Activated CD4-positive, alpha-beta T cell treated with anti-CD3 and anti-CD28 coated beads, Interleukin-10, Interleukin-2, amounts not matched to agents 100 ng/mL and 50 ng/mL, durations not matched to agents 16 hours and 8 hours (primary cell): ENCODE measurements around the gene CDKL5.
"Not testable (repeated sequence)": the region's sequence is repeated elsewhere in the genome, so short reads cannot be mapped to it uniquely, and the experiment has no call there.

Experiments used
- DNase-seq: peaks from one replicate; pipeline ENCODE4 v3.0.0-alpha.2; 2020

The CDKL5 gene

DNA sequence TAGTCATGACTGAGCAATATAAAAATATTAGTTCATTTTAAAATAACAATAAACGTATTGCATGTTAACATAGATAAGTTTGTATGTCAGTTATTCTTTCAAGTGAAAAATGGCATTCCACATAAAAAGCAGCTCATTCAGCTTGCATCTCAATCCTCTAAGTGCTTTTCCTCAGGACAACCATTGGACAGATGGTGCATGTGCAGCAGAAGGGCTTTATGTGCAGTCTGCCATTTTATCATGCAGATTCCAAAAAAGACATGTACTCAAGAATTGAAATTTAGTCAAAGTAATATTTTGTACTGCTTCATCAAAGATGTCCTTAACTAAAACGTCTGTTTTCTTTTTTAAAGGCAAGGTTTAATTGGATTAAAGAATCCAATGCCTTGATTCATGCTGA is 153.1 kb downstream of the CDKL5 start:
- DNase-seq, result no peak

DNA sequence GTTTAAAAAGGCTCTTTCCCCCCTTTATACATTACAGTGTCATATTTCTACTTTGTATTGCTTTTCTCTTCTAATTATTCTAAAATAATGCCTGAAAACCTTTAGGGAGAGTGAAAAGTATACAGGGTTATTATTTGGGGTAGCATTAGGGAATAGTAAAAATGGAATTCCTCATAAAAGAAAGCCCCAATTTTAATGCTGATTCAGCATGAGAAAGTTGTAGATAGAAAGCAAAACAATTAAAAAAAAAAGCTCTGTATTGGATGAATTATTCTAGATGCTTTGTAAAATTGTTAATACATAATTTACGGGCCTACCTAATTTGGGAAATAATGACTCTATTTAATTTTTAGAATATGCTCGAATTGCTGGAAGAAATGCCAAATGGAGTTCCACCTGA is 154.1 kb downstream of the CDKL5 start:
- no peak for DNase-seq

DNA sequence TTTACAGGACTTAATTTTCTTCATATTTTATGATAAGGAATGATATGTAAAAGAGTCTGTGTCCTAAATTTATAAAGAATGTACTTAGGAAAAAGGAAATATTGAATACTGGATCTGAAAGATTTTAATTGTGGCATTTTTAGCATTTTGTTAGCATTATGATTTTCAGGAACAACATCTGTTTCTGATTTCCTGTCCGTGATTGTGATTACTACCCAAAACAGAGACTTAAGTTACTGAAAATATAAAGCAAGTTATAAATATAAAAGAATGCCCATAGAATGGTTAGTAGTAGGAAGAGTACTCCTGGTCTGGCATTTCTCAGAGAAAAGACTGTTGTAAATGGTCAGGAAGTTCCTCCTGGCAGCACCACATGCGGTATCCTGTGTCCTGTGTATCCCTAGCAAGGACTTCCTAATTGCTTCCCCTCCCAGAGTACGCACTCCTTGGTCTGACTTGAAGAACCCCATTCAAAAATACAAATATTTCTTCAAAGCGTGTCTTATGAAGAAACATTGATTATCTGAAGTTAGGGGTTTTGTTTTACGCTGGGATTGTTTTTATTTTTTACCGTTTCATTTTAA is 157.6 kb downstream of the CDKL5 start:
- DNase-seq, result no peak

DNA sequence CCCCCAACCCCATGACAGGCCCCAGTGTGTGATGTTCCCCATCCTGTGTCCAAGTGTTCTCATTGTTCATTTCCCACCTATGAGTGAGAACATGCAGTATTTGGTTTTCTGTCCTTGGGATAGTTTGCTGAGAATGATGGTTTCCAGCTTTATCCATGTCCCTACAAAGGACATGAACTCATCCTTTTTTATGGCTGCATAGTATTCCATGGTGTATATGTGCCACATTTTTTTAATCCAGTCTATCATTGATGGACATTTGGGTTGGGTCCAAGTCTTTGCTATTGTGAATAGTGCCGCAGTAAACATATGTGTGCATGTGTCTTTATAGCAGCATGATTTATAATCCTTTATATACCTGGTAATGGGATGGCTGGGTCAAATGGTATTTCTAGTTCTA is 163.9 kb downstream of the CDKL5 start:
- not testable (repeated sequence) for DNase-seq

DNA sequence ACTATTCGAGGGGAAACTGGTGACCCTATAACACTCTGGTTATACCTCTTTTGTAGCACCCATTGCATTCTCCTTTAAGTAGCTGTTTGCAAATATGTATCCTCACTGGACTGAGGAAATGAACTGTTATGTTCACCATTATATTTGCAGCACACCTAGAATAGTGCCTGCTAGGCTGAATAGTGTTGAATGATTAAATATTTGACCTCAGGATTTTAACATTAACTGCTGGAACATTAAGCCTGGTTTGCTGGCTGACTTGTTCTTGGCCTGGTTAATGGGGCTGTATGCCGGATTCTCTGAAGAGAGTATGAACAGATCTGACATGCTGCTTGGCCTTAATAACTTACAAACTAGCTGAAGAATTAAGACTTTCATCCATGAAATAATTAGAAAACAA is 166.4 kb downstream of the CDKL5 start:
- no peak for DNase-seq

DNA sequence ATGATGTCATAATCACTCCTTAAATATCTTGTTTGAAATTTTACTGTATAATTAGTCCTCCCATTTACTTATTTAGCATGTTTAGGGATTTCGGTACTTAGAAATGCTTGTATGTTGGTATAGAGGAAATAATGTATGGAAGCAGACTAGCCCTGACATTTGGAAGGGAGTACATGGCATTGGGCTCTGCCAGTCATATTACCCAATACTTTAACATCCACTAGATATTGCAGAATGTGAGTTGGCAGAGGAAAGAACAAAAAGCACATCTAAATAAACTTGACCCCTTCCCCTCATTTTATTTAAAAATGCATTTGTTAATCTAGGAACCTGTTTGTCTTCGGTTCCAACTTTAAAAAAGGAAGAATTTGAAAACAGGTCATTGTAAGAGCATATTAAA is 168.7 kb downstream of the CDKL5 start:
- DNase-seq, result no peak

DNA sequence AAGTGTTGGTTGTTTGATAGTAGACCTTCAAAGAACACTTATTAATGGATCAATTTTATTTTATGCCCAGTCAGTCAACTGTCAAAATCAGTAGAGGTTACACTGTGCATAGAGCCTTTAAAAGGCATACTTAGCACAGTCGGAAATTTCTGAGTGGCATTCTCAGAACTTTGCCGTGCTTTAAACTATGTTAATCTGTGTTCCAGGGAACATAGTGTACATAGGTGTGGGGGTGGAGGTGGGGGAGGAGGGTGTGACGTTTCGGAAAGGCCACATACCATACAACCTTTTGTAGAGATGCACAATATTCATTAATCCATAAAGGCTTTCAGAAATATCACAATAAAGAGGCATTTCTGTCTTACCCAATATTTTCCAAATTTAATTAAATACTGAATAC is 170.7 kb downstream of the CDKL5 start:
- no peak for DNase-seq

DNA sequence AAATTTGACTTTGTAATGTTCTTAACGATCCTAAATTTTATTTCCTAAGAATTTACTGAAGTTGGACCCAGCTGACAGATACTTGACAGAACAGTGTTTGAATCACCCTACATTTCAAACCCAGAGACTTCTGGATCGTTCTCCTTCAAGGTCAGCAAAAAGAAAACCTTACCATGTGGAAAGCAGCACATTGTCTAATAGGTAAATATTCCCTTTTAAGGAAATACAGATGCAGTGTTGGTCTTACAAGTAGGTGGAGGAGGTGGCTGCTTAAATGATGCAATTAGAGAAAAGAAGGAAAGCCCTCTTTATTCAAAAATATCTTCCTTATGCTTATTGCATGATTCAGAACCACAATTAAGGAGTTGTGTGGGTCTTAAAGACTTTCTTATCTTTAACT is 173.0 kb downstream of the CDKL5 start:
- no peak for DNase-seq

DNA sequence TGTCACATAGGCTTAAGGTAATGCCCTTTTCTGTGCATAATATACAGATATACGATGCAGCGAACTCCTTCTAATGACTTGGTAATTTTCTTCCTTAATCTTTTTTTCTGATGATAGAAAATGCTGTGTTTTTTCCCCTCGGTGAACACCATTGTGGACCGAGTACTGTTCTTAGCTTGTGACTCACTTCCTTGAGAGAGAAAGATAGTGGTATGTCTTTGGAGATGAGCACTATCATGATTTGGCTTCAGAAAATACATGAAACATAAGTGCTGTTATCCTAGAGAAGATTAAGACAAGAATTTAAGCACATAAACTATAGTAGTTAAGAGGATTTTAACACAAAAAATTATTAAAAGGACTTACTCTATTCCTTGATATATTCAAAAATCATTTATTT is 182.6 kb downstream of the CDKL5 start:
- no peak for DNase-seq

- DNase-seq, result no peak
These were observed 188.7 kb downstream of the CDKL5 start for GRCh38 chrX:18613930-18614639.

DNA sequence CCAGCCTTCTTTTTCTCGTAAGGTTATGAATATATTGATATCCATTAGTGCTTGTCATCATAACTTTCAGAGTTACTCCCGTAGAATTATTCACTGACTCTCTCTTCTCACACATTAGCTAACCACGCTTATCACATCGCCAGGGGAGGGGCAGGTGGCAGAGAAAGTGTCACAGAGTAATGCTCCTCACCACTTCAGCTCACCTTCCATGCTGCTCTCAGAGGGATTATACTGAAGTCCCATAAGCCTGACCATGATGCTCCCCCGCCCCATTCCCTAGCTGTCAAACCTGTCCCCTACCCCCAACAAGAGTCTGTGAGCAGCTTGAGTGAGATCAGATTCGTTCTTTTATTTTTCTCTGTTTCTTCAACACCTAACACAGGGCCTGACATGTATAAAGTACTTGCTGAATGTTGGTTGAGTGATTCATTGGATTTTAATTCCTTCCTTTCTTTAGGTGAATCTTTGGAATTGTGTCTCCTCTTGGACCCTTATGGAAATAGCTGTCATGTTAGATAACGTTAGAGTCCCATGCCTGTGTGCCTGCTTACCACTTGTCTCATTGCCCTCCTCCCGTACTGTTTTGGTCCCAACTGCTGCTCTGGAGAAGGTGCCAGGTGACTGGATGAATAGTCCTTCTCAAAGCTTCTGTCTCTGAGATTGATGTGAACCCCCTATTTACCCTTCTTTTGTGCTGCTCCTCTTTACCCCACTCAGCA is 191.4 kb downstream of the CDKL5 start:
- no peak for DNase-seq

- no peak for DNase-seq
These were observed 192.0 kb downstream of the CDKL5 start for GRCh38 chrX:18617407-18617750.

- no peak for DNase-seq
These were observed 193.9 kb downstream of the CDKL5 start for GRCh38 chrX:18619288-18619687.

GRCh38 chrX:18620349-18620748 is 194.9 kb downstream of the CDKL5 start:
- no peak for DNase-seq

DNA sequence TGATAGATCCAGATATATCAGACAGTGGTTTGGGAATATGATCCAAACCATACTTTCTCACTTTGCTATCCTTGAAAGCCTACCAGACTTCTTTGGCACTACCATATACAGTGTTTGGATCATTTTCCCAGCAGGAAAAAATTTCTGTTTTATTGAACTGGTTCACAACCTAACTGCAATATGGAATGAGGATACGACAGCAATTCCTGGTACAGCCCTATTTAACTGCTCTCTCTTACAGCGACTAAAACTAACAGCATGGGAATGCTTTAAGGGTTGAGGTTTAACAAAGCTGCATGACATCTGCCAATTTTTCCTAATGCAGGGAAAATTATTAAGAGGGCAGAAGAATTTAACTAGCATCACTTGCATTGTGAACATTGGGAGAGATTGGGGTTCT is 199.2 kb downstream of the CDKL5 start:
- DNase-seq, result no peak

- DNase-seq, result no peak
These were observed 205.5 kb downstream of the CDKL5 start for GRCh38 chrX:18630934-18631333.

- no peak for DNase-seq
These were observed 213.0 kb downstream of the CDKL5 start for GRCh38 chrX:18638398-18638797.

- DNase-seq, result no peak
These were observed 213.9 kb downstream of the CDKL5 start for GRCh38 chrX:18639280-18639679.

- no peak for DNase-seq
These were observed 215.3 kb downstream of the CDKL5 start for GRCh38 chrX:18640686-18641085.

GRCh38 chrX:18643243-18643642 is 217.8 kb downstream of the CDKL5 start:
- DNase-seq, result no peak

DNA sequence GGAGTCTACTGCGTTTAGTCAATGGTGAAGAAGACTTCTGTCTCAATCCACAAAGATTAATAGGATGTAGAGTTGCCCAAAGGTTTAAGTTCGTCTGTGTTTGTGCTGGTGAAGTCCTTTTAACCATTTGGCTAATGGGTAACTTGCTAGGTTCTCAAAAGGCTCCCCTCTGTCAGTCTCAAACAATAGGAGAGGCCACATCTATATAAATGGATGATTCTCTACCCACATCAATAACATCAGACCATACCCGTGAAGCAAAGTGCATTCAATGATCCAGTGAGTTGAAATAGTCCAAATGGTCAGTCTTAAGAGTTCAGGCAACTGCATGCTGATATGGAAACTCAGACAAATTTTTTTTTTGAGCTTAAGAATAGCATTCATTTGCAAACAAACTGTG is 218.4 kb downstream of the CDKL5 start:
- DNase-seq, result no peak

DNA sequence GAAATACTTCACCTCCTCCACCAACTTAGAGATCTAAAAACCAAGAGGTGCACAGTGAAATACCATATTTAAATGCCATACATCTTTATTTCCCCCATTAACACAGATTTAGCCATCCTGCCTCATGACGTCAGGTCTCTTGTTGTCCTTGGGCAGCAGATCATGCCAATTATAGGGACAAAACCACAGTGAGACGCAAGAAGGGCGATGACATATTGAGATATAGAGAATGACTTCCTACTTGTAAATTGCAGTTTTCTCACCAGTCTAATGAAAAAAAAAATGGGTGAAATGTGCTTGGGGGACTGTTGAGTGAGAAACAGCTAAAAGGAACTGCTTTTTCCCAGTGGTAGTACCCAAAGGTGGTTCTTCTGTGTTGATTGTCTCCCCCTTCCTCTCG is 222.2 kb downstream of the CDKL5 start:
- DNase-seq, result no peak

DNA sequence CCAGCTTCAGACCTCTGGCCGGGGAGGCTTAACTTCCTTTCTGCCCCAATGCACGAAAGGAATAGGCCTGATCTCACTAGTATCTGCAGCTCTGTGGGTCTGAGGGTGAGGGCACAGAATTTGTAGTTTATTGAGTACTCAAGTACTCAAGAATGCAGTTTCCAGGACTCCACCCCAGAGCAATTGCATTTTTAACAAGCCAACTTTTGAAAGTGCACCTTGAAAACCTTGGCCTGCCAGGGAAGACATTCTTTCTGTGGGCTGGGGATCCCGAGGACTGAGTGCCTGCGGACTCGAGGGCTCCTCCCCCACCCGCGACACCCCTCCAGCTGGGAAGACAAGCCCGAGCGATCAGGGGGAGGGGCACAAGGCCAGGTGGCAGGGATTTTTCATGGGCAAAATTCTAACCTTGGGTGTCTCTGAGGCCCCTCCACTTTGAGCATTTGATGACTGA is 224.1 kb downstream of the CDKL5 start:
- DNase-seq, result no peak

DNA sequence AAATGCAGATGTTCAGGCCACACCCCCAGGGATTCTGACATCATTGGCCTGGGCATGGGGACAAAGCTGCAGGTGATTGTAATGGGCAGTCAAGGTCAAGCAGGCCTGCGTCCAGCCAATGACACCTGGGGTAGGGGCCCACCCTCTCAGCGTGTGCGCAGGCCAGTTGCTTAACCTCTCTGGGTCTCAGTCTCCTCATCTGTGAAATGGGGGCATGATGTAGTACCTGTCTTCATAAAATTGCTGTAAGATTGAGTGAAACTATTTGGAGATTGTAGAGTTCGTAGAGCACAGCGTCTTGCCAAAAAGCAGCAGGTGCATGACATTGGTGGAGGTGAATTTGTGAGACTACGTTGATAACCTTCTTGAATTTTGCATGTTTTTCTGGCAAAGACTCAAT is 225.3 kb downstream of the CDKL5 start:
- DNase-seq, result no peak

- no peak for DNase-seq
These were observed 227.2 kb downstream of the CDKL5 start for GRCh38 chrX:18652636-18653035.
